Frontal cortex (tissue), 4 donors: ENCODE data around the gene PSMA3. TPM values are rescaled to one million over a fixed set of nuclear protein-coding genes. Genes with fewer than 3 reads are reported as not detected.

Source experiments
- DNase-seq, 2 donors: peaks; one replicate each; pipeline ENCODE4 v3.0.0; 2012; ENCODE audit warnings: low spot score in 2 of 2
- FAIRE-seq: peaks from 2 replicates; lab custom pipeline; 2012; peaks lifted over from hg19 to GRCh38; lab: Jason Lieb, UNC
- small RNA-seq: library from RNA; depleted of rRNA; stranded (forward); fragments of <200 nt; gene quantifications from one replicate; pipeline ENCODE3, GENCODE V24; 2014
- total RNA-seq: library from RNA; depleted of rRNA; stranded (reverse); fragments of >200 nt; gene quantifications from one replicate; pipeline ENCODE4 v1.2.3, GENCODE V29; 2014
- donor health status: control.
- donor health status: control.
- donor health status: control.

The PSMA3 gene
- total RNA-seq, 1 donor from 2014 or later = 33.8 TPM

GRCh38 chr14:58297412-58297761, 52.7 kb downstream of the PSMA3 start:
- FAIRE-seq (no peak), DNase-seq (no peak)

- FAIRE-seq (peak; percentile 99), DNase-seq (peak; percentile 92 to 93)
These were observed 53.3 kb downstream of the PSMA3 start for GRCh38 chr14:58297762-58298476.

- FAIRE-seq (no peak), DNase-seq (peak; percentile 30 to 44)
These were observed 54.1 kb downstream of the PSMA3 start, which contains the start of gene ARID4A for GRCh38 chr14:58298477-58299400. Gene ARID4A (plus strand): TSS chr14:58298555. CDS start chr14:58299855, 1,300 bp downstream.

- DNase-seq (peak; percentile 5 to 14), FAIRE-seq (no peak)
These were observed 55.0 kb downstream of the PSMA3 start for GRCh38 chr14:58299401-58300330.

DNA sequence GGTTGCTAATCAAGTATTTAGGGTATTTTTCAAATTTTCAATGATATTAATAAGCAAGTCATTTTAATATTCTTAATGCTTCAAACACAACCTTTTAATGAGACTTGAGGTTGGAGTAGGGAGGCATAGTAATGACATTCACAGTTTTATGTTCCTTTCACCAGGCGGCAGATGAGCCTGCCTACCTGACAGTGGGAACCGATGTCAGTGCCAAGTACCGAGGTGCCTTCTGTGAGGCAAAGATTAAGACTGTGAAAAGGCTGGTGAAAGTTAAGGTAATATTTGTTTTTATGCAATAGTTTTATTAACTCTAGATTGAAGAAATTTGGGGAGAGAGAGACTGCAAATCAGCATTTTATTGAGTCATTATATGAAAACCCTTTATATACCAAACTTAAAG, 56.8 kb downstream of the PSMA3 start:
- DNase-seq = no peak
- no peak for FAIRE-seq

DNA sequence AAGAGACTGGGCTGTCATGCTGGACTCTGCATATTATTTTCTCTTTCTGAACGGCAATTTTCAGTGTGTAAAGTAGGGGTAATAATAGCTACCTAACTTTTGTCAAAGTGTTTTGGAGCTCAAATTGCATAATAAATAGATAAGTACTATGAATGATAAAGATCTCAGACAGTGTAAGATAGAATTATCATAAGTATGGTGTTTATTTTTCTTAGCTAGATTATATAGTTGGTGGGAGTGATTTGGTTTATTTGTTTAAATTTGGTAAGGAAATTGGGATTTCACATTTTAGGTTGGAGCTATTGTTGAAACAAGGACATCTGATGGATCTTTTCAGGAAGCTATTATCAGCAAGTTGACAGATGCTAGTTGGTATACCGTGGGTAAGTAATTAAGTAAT, 61.1 kb downstream of the PSMA3 start:
- DNase-seq (no peak), FAIRE-seq (no peak)

DNA sequence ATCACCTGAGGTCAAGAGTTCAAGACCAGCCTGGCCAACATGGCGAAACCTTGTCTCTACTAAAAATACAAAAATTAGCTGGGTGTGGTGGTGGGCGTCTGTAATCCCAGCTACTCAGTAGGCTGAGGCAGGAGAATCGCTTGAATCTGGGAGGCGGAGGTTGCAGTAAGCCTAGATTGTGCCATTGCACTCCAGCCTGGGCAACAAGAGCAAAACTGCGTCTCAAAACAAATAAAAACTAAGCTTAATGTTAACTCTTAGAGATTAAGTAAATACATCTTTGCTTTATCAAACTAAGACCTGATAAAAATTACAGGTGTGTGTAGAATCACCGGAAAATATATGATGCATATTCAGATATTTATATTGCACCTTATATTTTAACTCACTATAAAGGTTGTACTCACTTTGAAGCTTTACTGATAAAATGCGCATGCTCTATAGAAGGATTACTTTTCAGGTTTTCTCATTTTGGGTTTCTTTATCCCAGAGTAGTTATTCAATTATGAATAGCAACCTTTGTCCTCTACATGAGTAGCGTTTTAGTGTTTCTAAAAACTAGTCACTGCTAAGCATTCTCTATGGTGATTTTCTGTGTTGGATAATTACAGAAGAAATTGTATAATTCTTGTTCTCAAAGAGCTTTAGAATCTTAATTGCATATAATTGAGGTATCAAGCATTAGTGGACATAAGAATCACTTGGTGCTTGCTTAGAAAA, 63.1 kb downstream of the PSMA3 start:
- FAIRE-seq = no peak
- DNase-seq = no peak

- DNase-seq (no peak), FAIRE-seq (no peak)
These were observed 64.4 kb downstream of the PSMA3 start for GRCh38 chr14:58309086-58309485.

GRCh38 chr14:58313699-58314098, 69.1 kb downstream of the PSMA3 start:
- FAIRE-seq = no peak

GRCh38 chr14:58315606-58316005, 71.0 kb downstream of the PSMA3 start:
- FAIRE-seq (no peak), DNase-seq (no peak)

More at GRCh38 chr14:58313699-58314098, 69.1 kb downstream of the PSMA3 start:
- no peak for DNase-seq

Small RNA genes within 50 kb of the gene (small RNA-seq; reads per million reads assigned to genes)
- gene RNU6-341P = not detected

Other genes with a start within 250 kb of the PSMA3 start
- 54.2 TPM for gene ARMH4, start 92.6 kb upstream of the PSMA3 start, total RNA-seq
- gene ACTR10, start 44.7 kb upstream of the PSMA3 start, total RNA-seq = 128 TPM
- gene ARID4A, start 53.7 kb downstream of the PSMA3 start, total RNA-seq = 59.1 TPM
- not detected for gene TOMM20L, start 151.1 kb downstream of the PSMA3 start, total RNA-seq
- 23.2 TPM for gene TIMM9, start 182.7 kb downstream of the PSMA3 start, total RNA-seq
- 26.9 TPM for gene KIAA0586, start 182.9 kb downstream of the PSMA3 start, total RNA-seq